KOPT-K1 (cell line): ENCODE results near the gene INPP5D.
"Not testable (repeated sequence)": the region's sequence is repeated elsewhere in the genome, so short reads cannot be mapped to it uniquely, and the experiment has no call there.

Source experiments
- H3K27ac ChIP-seq: fragments of 200-600 bp; sonication (generic); 2 replicates; pipeline ENCODE4 v1.5.1; 2016; ENCODE audit warnings: antibody characterized with exemption, mild to moderate bottlenecking, low read depth, low read length; ENCODE audit not compliant: poor library complexity, severe bottlenecking
- H3K36me3 ChIP-seq: fragments of 200-600 bp; sonication (generic); 2 replicates; pipeline ENCODE4 v1.5.1; 2017; ENCODE audit warnings: antibody characterized with exemption, mild to moderate bottlenecking, low read length, moderate library complexity; ENCODE audit not compliant: insufficient read depth
- H3K9me3 ChIP-seq: fragments of 200-600 bp; sonication (generic); 2 replicates; pipeline ENCODE4 v1.5.1; 2017; ENCODE audit warnings: antibody characterized with exemption, low read length, mild to moderate bottlenecking; ENCODE audit not compliant: insufficient read depth, poor library complexity, severe bottlenecking

INPP5D gene

GRCh38 chr2:233115741-233116140 lies 55.6 kb downstream of the INPP5D start:
- H3K36me3 ChIP-seq: peaks cover 35% of the 10 kb centered on the region; the same call in 1 of the 2 replicates
- no peaks in the 10 kb centered on the region for H3K9me3 ChIP-seq
- H3K27ac ChIP-seq: no peak overlapping the region

- no peaks in the 10 kb centered on the region for H3K9me3 ChIP-seq
- H3K27ac ChIP-seq: peak overlapping the region; percentile 30
- peaks cover 38% of the 10 kb centered on the region for H3K36me3 ChIP-seq
These were observed 56.8 kb downstream of the INPP5D start for GRCh38 chr2:233116946-233117345.

GRCh38 chr2:233117351-233117750 lies 57.2 kb downstream of the INPP5D start:
- H3K36me3 ChIP-seq: peaks cover 42% of the 10 kb centered on the region
- H3K9me3 ChIP-seq: no peaks in the 10 kb centered on the region
- H3K27ac ChIP-seq: peak overlapping the region; percentile 30

- H3K9me3 ChIP-seq: no peaks in the 10 kb centered on the region
- H3K27ac ChIP-seq: peak overlapping the region; percentile 30
- H3K36me3 ChIP-seq: peaks cover 49% of the 10 kb centered on the region
These were observed 57.9 kb downstream of the INPP5D start for GRCh38 chr2:233117811-233118647.

GRCh38 chr2:233118648-233119000 lies 58.5 kb downstream of the INPP5D start:
- Histone ChIP-seq H3K36me3 (peaks cover 55% of the 10 kb centered on the region), H3K9me3 (no peaks in the 10 kb centered on the region), H3K27ac (peak overlapping the region; percentile 7)

- H3K9me3 ChIP-seq: no peaks in the 10 kb centered on the region
- H3K27ac ChIP-seq: no peak overlapping the region
- peaks cover 60% of the 10 kb centered on the region for H3K36me3 ChIP-seq
These were observed 59.0 kb downstream of the INPP5D start for GRCh38 chr2:233119123-233119522.

GRCh38 chr2:233119806-233120205 lies 59.7 kb downstream of the INPP5D start:
- Histone ChIP-seq H3K36me3 (peaks cover 67% of the 10 kb centered on the region), H3K27ac (no peak overlapping the region), H3K9me3 (no peaks in the 10 kb centered on the region)

GRCh38 chr2:233120459-233120858 lies 60.3 kb downstream of the INPP5D start:
- Histone ChIP-seq H3K36me3 (peaks cover 69% of the 10 kb centered on the region), H3K9me3 (no peaks in the 10 kb centered on the region), H3K27ac (no peak overlapping the region)

GRCh38 chr2:233121856-233122255 lies 61.7 kb downstream of the INPP5D start:
- no peak overlapping the region for H3K27ac ChIP-seq
- H3K9me3 ChIP-seq: no peaks in the 10 kb centered on the region
- H3K36me3 ChIP-seq: peaks cover 79% of the 10 kb centered on the region

GRCh38 chr2:233122541-233122940 lies 62.4 kb downstream of the INPP5D start:
- Histone ChIP-seq H3K9me3 (no peaks in the 10 kb centered on the region), H3K36me3 (peaks cover 83% of the 10 kb centered on the region), H3K27ac (no peak overlapping the region)

GRCh38 chr2:233123576-233123975 lies 63.4 kb downstream of the INPP5D start:
- H3K27ac ChIP-seq, H3K9me3 ChIP-seq: not testable (repeated sequence)
- H3K36me3 ChIP-seq: peaks cover 83% of the 10 kb centered on the region

- Histone ChIP-seq H3K27ac (no peak overlapping the region), H3K36me3 (peaks cover 84% of the 10 kb centered on the region)
These were observed 64.4 kb downstream of the INPP5D start for GRCh38 chr2:233124421-233125080.

GRCh38 chr2:233125455-233126065 lies 65.4 kb downstream of the INPP5D start:
- Histone ChIP-seq H3K36me3 (peaks cover 88% of the 10 kb centered on the region), H3K9me3 (no peaks in the 10 kb centered on the region), H3K27ac (no peak overlapping the region)

More at GRCh38 chr2:233124421-233125080, 64.4 kb downstream of the INPP5D start:
- H3K9me3 ChIP-seq: no peaks in the 10 kb centered on the region

- H3K9me3 ChIP-seq: no peaks in the 10 kb centered on the region
- peaks cover 99% of the 10 kb centered on the region for H3K36me3 ChIP-seq
- H3K27ac ChIP-seq: peak overlapping the region; percentile 29
These were observed 69.3 kb downstream of the INPP5D start for GRCh38 chr2:233129351-233129978.

- Histone ChIP-seq H3K36me3 (peaks cover 99% of the 10 kb centered on the region), H3K9me3 (peaks cover under 1% of the 10 kb centered on the region), H3K27ac (peak overlapping the region; percentile 34)
These were observed 69.9 kb downstream of the INPP5D start for GRCh38 chr2:233130024-233130423.
